ENCODE data around the gene MAGEA11.
"Not testable (repeated sequence)": the region's sequence is repeated elsewhere in the genome, so short reads cannot be mapped to it uniquely, and the experiment has no call there.

GRCh38 chrX:149679164-149679678 lies 32.6 kb upstream of the MAGEA11 start:
- TF ChIP-seq EP300 (IDR thresholded peaks at IDR 0.05); CTCF (IDR thresholded peaks at IDR 0.05); POLR2AphosphoS5 (IDR thresholded peaks at IDR 0.05); POLR2A (IDR thresholded peaks at IDR 0.05; ENCODE audit: low read depth): not testable (repeated sequence)
